Measurements from ENCODE around the gene STIMATE. TPM values are rescaled to one million over a fixed set of nuclear protein-coding genes. Genes with fewer than 3 reads are reported as not detected.

The STIMATE gene
- total RNA-seq, 1 donor = 18.5 TPM

DNA sequence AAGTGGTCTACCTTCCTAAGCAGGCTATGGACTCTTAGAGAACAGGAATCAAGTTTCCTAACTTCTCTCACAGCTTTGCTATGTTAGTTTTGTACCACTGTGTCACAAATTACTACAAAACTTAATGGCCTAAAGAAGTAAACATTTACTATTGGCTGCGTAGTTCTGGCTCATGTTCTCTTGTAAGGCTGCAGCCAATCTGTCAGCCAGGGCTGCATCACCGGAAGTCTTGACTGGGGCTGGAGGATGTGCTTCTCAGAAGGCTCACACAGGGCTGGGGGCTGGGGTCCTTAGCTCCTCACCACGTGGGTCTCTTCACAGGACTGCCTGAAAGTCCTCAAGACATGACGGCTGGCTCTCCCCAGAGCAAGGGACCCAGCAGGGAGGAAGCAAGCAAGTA lies 15.5 kb downstream of the STIMATE start:
- no peak for TF ChIP-seq CTCF (IDR thresholded peaks at IDR 0.05; ENCODE audit: extremely low read depth, low read depth, low read length)
- Histone ChIP-seq H3K4me1 (ENCODE audit: insufficient read depth, low read length) (no peaks in the 10 kb centered on the region), H2AFZ (ENCODE audit: low read length) (no peak overlapping the region), H3K36me3 (ENCODE audit: insufficient read depth, low read length) (no peaks in the 10 kb centered on the region), H3K4me3 (ENCODE audit: insufficient read depth, low read length) (no peak overlapping the region), H3K27ac (ENCODE audit: low read depth, low read length) (no peak overlapping the region), H3K27me3 (ENCODE audit: insufficient read depth, low read length) (no peaks in the 10 kb centered on the region), H3K9me3 (ENCODE audit: low read depth, low read length) (no peaks in the 10 kb centered on the region), H3K4me2 (ENCODE audit: insufficient read depth, low read length) (no peak overlapping the region), H3K79me2 (ENCODE audit: insufficient read depth, low read length) (peaks cover 8% of the 10 kb centered on the region), H4K20me1 (ENCODE audit: insufficient read depth, low read length) (peaks cover 7% of the 10 kb centered on the region)
- DNase-seq (ENCODE audit: insufficient read length, low spot score, missing footprints) = peak; percentile 29

DNA sequence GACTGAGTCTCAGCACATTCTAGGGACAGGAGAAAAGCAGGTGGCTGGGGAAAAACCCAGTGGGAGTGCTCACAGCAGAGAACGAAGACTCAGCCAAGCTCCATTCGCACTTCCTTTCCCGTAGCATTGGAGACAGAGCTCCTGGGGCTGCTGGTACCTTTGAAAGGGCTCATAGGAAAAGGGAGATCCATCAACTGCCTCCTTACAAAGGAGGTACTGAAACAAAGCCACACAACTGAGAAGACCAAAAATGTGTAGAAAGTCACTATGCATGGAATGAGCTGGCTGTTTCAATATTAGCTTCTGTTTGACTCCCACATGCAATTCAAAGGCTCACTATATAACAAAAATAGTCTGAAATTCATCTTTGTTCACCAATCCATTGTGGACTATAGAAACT lies 16.9 kb downstream of the STIMATE start:
- TF ChIP-seq CTCF (IDR thresholded peaks at IDR 0.05; ENCODE audit: extremely low read depth, low read depth, low read length) = no peak
- H4K20me1 ChIP-seq (ENCODE audit: insufficient read depth, low read length) = peaks cover 15% of the 10 kb centered on the region
- H2AFZ ChIP-seq (ENCODE audit: low read length) = no peak overlapping the region
- peak; percentile 29 for DNase-seq (ENCODE audit: insufficient read length, low spot score, missing footprints)
- peaks cover 6% of the 10 kb centered on the region for H3K79me2 ChIP-seq (ENCODE audit: insufficient read depth, low read length)
- no peak overlapping the region for H3K4me2 ChIP-seq (ENCODE audit: insufficient read depth, low read length)
- no peaks in the 10 kb centered on the region for H3K36me3 ChIP-seq (ENCODE audit: insufficient read depth, low read length)
- H3K9me3 ChIP-seq (ENCODE audit: low read depth, low read length) = no peaks in the 10 kb centered on the region
- no peak overlapping the region for H3K27ac ChIP-seq (ENCODE audit: low read depth, low read length)
- H3K27me3 ChIP-seq (ENCODE audit: insufficient read depth, low read length) = no peaks in the 10 kb centered on the region
- no peak overlapping the region for H3K4me3 ChIP-seq (ENCODE audit: insufficient read depth, low read length)
- H3K4me1 ChIP-seq (ENCODE audit: insufficient read depth, low read length) = no peaks in the 10 kb centered on the region

DNA sequence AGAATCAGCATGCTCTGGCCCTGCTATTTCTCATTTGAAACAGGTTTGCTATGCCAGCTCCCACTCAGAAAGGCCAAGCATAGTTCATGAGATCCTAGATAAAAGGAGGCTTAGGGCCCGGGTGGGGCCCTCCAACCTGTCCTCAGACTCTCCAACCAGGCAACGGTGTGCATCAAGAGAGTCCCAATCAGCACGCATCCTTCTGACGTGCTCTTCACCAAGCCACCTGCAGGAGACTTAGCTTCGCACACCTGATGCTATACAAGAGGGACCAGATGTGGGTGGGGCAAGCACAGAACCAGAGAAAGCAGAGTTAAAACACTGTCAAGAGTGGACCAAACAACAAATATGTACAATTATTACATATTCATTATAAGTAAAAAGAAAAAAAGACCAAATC lies 17.3 kb downstream of the STIMATE start:
- Histone ChIP-seq H3K27me3 (ENCODE audit: insufficient read depth, low read length) (no peaks in the 10 kb centered on the region), H2AFZ (ENCODE audit: low read length) (no peak overlapping the region), H3K9me3 (ENCODE audit: low read depth, low read length) (no peaks in the 10 kb centered on the region), H3K4me1 (ENCODE audit: insufficient read depth, low read length) (no peaks in the 10 kb centered on the region), H3K79me2 (ENCODE audit: insufficient read depth, low read length) (peaks cover 9% of the 10 kb centered on the region), H3K36me3 (ENCODE audit: insufficient read depth, low read length) (no peaks in the 10 kb centered on the region), H3K4me2 (ENCODE audit: insufficient read depth, low read length) (no peak overlapping the region), H3K27ac (ENCODE audit: low read depth, low read length) (no peak overlapping the region), H4K20me1 (ENCODE audit: insufficient read depth, low read length) (peaks cover 19% of the 10 kb centered on the region), H3K4me3 (ENCODE audit: insufficient read depth, low read length) (no peak overlapping the region)
- DNase-seq (ENCODE audit: insufficient read length, low spot score, missing footprints) = peak; percentile 17
- no peak for TF ChIP-seq CTCF (IDR thresholded peaks at IDR 0.05; ENCODE audit: extremely low read depth, low read depth, low read length)

GRCh38 chr3:52879581-52879980 lies 17.8 kb downstream of the STIMATE start:
- TF ChIP-seq CTCF (IDR thresholded peaks at IDR 0.05; ENCODE audit: extremely low read depth, low read depth, low read length) = no peak
- H3K27me3 ChIP-seq (ENCODE audit: insufficient read depth, low read length) = no peaks in the 10 kb centered on the region
- peaks cover 11% of the 10 kb centered on the region for H3K79me2 ChIP-seq (ENCODE audit: insufficient read depth, low read length)
- no peak for DNase-seq (ENCODE audit: insufficient read length, low spot score, missing footprints)
- H4K20me1 ChIP-seq (ENCODE audit: insufficient read depth, low read length) = peaks cover 19% of the 10 kb centered on the region
- H3K4me3 ChIP-seq (ENCODE audit: insufficient read depth, low read length) = no peak overlapping the region
- no peak overlapping the region for H3K4me2 ChIP-seq (ENCODE audit: insufficient read depth, low read length)
- H3K27ac ChIP-seq (ENCODE audit: low read depth, low read length) = no peak overlapping the region
- no peak overlapping the region for H2AFZ ChIP-seq (ENCODE audit: low read length)
- no peaks in the 10 kb centered on the region for H3K4me1 ChIP-seq (ENCODE audit: insufficient read depth, low read length)
- no peaks in the 10 kb centered on the region for H3K36me3 ChIP-seq (ENCODE audit: insufficient read depth, low read length)
- H3K9me3 ChIP-seq (ENCODE audit: low read depth, low read length) = no peaks in the 10 kb centered on the region
